Coronary artery (tissue), 2 donors: ENCODE measurements around the gene UPP2.

ENCODE experiments used
- DNase-seq: peaks from one replicate; pipeline ENCODE4 v3.0.0-alpha.2; 2017; ENCODE audit warnings: low spot score
- H3K27ac ChIP-seq, 2 donors: fragments of 200-600 bp; sonication (generic); one replicate each; pipeline ENCODE4 v1.5.1; 2016 to 2019
- H3K4me3 ChIP-seq: fragments of 200-600 bp; sonication (generic); 2 replicates; pipeline ENCODE4 v1.5.1; 2016; ENCODE audit warnings: mild to moderate bottlenecking, moderate library complexity
- TF ChIP-seq, protein P1 (sequence below): fragments of 200-600 bp; sonication (generic); IDR thresholded peaks from one replicate; pipeline ENCODE4 v1.5.1; 2019; ENCODE audit warnings: antibody characterized with exemption

UPP2 gene

DNA sequence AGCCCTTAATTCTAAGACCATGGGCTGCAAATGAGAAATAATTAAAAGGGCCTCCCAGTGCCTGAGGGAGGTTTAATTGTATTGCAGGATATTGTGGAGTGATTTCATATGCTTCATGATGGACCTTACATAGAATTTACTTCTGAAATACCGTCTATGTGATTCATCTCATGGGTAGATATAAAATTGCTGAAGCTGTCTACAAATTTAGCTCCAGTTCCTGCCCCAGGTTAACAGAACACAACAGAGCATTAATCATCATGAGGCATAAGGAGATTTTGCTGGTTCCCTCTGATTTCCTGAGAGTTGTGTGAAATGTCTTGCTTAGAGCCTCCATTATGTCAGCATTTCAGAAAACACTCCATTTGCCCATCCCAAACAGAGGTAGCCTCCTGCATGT lies 770 bp downstream of the UPP2 start:
- Histone ChIP-seq H3K27ac (no peak overlapping the region), H3K4me3 (no peak overlapping the region)
- TF ChIP-seq, protein P1, sequence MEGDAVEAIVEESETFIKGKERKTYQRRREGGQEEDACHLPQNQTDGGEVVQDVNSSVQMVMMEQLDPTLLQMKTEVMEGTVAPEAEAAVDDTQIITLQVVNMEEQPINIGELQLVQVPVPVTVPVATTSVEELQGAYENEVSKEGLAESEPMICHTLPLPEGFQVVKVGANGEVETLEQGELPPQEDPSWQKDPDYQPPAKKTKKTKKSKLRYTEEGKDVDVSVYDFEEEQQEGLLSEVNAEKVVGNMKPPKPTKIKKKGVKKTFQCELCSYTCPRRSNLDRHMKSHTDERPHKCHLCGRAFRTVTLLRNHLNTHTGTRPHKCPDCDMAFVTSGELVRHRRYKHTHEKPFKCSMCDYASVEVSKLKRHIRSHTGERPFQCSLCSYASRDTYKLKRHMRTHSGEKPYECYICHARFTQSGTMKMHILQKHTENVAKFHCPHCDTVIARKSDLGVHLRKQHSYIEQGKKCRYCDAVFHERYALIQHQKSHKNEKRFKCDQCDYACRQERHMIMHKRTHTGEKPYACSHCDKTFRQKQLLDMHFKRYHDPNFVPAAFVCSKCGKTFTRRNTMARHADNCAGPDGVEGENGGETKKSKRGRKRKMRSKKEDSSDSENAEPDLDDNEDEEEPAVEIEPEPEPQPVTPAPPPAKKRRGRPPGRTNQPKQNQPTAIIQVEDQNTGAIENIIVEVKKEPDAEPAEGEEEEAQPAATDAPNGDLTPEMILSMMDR = no peak
- DNase-seq = no peak

DNA sequence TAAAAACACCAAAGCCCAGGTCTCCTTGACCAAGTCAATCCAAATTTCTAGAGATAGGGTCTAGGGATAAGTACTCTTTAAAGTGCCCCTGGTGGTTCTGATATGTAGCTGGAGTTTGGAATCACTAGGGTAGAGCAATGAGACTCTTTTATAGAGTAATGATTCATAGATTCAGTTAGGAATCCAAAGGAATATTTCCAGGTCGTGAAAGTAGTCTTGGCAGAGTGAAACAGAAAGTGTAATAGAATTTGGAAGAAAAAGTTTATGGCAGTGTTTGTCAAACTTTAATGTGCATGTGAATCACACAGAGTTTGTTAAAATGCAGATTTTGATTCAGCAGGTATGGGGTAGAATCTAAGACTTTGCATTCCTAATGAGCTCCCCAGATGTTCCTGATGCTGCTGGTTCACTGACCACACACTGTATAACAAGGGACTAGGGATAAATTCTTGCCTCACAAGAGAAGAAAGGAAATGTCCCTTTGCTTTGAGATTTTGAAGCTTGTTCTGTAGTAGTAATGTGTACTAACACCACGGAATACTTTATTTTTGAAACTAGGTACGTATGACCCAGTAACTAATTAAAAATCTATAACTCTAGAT lies 1.8 kb downstream of the UPP2 start:
- Histone ChIP-seq H3K27ac (no peak overlapping the region), H3K4me3 (no peak overlapping the region)
- TF ChIP-seq, protein P1 = no peak
- DNase-seq = no peak

DNA sequence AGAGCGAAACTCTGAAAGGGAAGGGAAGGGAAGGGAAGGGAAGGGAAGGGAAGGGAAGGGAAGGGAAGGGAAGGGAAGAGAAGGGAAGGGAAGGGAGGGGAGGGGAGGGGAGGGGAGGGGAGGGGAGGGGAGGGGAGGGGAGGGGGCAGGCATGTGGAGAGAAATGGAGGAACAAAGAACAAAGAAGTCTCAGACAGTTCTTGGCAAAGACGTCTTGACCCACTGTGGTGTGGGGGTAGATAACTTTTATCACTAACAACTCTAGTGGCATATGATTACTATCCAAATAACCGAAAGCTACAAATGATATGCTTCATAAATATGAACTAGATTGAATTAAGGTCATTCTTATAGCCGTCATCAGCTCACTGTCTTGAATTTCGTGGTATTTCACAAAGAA lies 3.2 kb downstream of the UPP2 start:
- no peak for DNase-seq
- H3K27ac ChIP-seq = no peak overlapping the region
- H3K4me3 ChIP-seq = no peak overlapping the region
- TF ChIP-seq, protein P1 = no peak

DNA sequence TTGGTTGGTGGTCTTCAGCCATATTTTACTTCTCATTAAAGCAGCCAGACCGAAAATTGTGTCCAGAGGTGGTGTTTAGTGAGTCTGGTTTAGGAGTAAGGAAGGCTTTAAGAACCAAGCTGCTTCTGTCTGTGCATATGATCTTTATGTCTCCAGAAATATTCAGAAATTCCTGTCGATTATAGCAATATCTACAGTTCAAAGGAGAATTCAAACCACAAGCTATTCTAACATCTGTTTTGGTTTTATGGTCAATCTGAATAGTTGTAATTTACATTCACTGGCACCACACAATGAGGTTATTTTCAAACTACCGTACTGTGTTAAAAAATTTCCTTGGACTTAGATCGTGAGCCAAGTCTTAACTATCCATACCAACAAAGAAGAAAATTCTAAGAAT lies 11.3 kb downstream of the UPP2 start:
- TF ChIP-seq, protein P1 = no peak
- H3K4me3 ChIP-seq = no peak overlapping the region
- no peak overlapping the region for H3K27ac ChIP-seq
- no peak for DNase-seq

DNA sequence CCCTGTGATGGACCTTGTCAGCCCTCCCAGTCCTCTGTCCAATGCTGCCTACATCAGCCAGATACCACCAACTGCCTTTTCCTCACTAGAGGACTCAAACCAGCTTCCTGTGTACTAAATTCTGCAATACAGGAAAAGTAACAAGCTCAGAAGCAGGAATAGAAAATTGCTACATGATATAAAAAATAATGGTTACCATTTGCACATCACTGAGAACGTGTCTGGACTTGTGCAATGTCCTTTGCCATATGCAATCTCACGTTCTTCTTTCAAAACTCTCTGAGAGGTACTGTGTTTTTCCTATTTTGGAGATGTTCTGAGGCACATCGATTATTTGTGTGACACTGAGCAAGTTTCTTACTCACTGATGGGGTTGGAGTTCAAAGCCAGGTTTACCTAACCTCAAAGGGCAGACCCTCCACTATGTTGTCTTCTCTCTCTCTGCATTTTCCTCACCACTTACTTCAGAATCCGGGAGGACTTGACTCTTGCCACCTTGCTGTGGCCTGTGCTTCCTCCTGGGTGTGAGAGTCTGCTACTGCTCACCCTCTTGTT lies 12.1 kb downstream of the UPP2 start:
- Histone ChIP-seq H3K4me3 (no peak overlapping the region), H3K27ac (no peak overlapping the region)
- TF ChIP-seq, protein P1 = no peak
- no peak for DNase-seq

DNA sequence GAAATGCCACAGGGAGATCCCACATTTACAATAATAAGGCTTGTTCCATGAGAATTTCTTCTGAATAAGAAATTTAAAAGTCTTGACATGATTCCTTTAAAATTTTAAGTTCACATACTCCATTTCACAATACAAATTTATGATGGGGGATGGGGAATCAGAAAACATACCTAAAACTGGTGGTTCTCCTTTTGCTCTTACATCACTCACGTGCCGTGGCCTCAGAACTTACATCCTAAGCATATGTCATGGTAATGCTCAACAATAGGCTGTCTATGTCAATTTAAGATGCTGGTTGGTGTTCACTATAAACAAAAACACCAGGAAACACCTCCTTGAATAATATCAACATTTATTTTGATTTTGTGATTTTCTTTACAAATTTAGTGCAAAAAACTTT lies 12.8 kb downstream of the UPP2 start:
- H3K27ac ChIP-seq = no peak overlapping the region
- no peak for DNase-seq
- no peak overlapping the region for H3K4me3 ChIP-seq
- TF ChIP-seq, protein P1 = no peak

DNA sequence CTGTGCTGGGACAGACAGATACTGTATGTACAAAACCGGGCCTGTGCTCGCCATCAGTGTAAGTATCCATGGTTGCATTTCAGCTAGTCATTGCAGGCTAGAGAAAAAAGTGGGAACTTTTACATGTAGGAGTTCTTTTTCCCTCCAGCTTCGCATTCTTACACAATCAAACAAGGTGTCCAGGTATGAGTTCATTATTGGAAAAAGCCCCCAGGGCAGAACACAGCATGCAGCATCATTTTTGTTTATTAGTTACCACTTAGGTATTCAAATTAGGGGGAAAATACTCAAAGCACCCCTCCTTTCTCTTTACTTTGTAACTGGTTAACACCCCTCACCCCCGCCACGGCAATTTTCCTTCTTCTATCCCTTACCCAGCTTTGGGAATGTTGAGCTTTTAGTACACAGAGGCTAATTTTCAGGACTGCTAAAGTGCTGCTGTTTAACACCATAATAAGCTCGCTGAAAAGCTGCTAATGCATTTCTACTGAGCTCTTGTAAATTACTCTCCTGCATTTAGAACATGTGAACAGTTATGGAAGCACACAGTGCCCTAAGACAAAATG lies 13.6 kb downstream of the UPP2 start:
- TF ChIP-seq, protein P1 = no peak
- H3K4me3 ChIP-seq = no peak overlapping the region
- no peak overlapping the region for H3K27ac ChIP-seq
- DNase-seq = no peak
